HL-60 (cell line): Measurements from ENCODE around the gene SRR.

Source experiments
- DNase-seq, 2 experiments: peaks; one replicate each; pipeline ENCODE4 v3.0.0-alpha.2; 2010 to 2020; ENCODE audit warnings: low read depth in 1 of 2, low spot score in 1 of 2
- H3K27ac ChIP-seq: fragments of 250-450 bp; sonication (Bioruptor Pico); replicated peaks from 2 replicates; pipeline ENCODE4 v1.5.1; 2020; ENCODE audit warnings: mild to moderate bottlenecking, moderate library complexity
- H3K27me3 ChIP-seq: fragments of 250-450 bp; sonication (Bioruptor Pico); 2 replicates; pipeline ENCODE4 v1.5.1; 2021; ENCODE audit warnings: mild to moderate bottlenecking, moderate library complexity; ENCODE audit not compliant: insufficient read depth, poor library complexity, severe bottlenecking
- H3K4me3 ChIP-seq: replicated peaks from 2 replicates; pipeline ENCODE4 v1.5.1; 2011; ENCODE audit warnings: mild to moderate bottlenecking, control low read depth, low read length; ENCODE audit not compliant: insufficient read depth
- GABPA ChIP-seq: IDR thresholded peaks from 2 replicates; pipeline ENCODE4 v1.6.1; 2012; ENCODE audit warnings: low read depth
- POLR2AphosphoS5 ChIP-seq: IDR thresholded peaks from 2 replicates; pipeline ENCODE4 v1.6.1; 2012; ENCODE audit warnings: low read depth
- SPI1 ChIP-seq: IDR thresholded peaks from 2 replicates; pipeline ENCODE4 v1.6.1; 2012; ENCODE audit warnings: low read depth, mild to moderate bottlenecking, borderline replicate concordance
- TF ChIP-seq, protein P1 (sequence below): IDR thresholded peaks from 2 replicates; pipeline ENCODE4 v1.6.1; 2012; ENCODE audit warnings: low read depth; ENCODE audit not compliant: insufficient replicate concordance
- TF ChIP-seq, protein P2 (sequence below): IDR thresholded peaks from one replicate; pipeline ENCODE4 v1.5.1; 2011; ENCODE audit warnings: low read length, control low read depth, inconsistent platforms; ENCODE audit not compliant: insufficient read depth

SRR gene

DNA sequence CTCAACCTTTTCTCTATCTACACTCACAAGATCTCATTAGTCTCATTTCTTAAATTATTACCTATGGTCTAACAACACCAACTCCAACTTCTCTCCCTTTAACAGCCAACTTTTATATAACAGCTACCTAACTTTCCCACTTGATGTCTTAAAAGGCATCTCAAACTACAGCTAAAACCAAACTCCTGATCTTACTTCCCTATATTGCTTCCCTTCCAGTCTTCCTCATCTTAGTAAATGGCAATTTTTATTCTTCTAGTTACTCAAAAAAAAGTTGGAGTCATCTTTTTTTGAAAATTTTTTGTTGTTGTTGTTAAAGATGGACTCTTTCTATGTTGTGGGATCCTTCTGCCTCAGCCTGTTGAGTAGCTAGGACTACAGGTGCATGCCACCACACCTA lies 15.3 kb downstream of the SRR start:
- no peak for TF ChIP-seq SPI1
- no peak for TF ChIP-seq POLR2AphosphoS5
- TF ChIP-seq, protein P1, sequence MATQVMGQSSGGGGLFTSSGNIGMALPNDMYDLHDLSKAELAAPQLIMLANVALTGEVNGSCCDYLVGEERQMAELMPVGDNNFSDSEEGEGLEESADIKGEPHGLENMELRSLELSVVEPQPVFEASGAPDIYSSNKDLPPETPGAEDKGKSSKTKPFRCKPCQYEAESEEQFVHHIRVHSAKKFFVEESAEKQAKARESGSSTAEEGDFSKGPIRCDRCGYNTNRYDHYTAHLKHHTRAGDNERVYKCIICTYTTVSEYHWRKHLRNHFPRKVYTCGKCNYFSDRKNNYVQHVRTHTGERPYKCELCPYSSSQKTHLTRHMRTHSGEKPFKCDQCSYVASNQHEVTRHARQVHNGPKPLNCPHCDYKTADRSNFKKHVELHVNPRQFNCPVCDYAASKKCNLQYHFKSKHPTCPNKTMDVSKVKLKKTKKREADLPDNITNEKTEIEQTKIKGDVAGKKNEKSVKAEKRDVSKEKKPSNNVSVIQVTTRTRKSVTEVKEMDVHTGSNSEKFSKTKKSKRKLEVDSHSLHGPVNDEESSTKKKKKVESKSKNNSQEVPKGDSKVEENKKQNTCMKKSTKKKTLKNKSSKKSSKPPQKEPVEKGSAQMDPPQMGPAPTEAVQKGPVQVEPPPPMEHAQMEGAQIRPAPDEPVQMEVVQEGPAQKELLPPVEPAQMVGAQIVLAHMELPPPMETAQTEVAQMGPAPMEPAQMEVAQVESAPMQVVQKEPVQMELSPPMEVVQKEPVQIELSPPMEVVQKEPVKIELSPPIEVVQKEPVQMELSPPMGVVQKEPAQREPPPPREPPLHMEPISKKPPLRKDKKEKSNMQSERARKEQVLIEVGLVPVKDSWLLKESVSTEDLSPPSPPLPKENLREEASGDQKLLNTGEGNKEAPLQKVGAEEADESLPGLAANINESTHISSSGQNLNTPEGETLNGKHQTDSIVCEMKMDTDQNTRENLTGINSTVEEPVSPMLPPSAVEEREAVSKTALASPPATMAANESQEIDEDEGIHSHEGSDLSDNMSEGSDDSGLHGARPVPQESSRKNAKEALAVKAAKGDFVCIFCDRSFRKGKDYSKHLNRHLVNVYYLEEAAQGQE: no peak
- no peak for TF ChIP-seq GABPA
- TF ChIP-seq, protein P2, sequence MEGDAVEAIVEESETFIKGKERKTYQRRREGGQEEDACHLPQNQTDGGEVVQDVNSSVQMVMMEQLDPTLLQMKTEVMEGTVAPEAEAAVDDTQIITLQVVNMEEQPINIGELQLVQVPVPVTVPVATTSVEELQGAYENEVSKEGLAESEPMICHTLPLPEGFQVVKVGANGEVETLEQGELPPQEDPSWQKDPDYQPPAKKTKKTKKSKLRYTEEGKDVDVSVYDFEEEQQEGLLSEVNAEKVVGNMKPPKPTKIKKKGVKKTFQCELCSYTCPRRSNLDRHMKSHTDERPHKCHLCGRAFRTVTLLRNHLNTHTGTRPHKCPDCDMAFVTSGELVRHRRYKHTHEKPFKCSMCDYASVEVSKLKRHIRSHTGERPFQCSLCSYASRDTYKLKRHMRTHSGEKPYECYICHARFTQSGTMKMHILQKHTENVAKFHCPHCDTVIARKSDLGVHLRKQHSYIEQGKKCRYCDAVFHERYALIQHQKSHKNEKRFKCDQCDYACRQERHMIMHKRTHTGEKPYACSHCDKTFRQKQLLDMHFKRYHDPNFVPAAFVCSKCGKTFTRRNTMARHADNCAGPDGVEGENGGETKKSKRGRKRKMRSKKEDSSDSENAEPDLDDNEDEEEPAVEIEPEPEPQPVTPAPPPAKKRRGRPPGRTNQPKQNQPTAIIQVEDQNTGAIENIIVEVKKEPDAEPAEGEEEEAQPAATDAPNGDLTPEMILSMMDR: no peak
- H3K27ac ChIP-seq: no peak overlapping the region
- no peaks in the 10 kb centered on the region for H3K27me3 ChIP-seq
- H3K4me3 ChIP-seq: no peak overlapping the region
- DNase-seq: no peak

DNA sequence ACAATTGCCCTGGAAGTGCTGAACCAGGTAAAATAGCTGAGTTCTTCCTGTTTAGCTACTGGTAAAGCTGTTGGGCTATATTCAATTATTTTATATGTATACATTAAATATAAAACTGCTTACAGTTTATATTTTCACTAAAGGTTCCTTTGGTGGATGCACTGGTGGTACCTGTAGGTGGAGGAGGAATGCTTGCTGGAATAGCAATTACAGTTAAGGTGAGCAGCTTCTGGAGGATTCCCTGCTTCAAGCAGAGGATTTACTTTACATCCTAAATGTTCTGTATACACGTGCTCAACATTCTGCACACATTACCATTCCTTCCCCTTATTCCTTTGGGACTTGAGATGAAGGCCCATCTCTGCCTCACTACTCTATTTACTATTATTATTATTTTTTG lies 17.6 kb downstream of the SRR start:
- TF ChIP-seq, protein P2: no peak
- TF ChIP-seq, protein P1: no peak
- TF ChIP-seq GABPA (no peak), POLR2AphosphoS5 (no peak), SPI1 (no peak)
- Histone ChIP-seq H3K27ac (no peak overlapping the region), H3K27me3 (no peaks in the 10 kb centered on the region), H3K4me3 (no peak overlapping the region)
- no peak for DNase-seq

DNA sequence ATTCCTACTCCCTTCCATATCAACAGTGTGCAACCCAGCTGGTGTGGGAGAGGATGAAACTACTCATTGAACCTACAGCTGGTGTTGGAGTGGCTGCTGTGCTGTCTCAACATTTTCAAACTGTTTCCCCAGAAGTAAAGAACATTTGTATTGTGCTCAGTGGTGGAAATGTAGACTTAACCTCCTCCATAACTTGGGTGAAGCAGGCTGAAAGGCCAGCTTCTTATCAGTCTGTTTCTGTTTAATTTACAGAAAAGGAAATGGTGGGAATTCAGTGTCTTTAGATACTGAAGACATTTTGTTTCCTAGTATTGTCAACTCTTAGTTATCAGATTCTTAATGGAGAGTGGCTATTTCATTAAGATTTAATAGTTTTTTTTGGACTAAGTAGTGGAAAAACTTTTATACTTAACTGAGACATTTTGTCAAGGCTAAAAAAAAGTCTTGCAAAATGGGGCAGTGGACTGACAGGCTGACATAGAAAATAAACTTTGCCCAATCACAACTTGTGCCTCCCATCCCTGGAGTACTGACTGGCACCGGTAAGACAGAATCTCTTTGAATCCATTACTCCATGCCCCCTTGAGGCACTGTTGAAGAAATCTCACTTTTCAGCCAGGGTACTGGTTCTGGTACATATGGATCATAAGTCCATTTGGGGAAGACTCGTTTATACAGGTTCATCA lies 20.0 kb downstream of the SRR start:
- no peaks in the 10 kb centered on the region for H3K27me3 ChIP-seq
- H3K4me3 ChIP-seq: no peak overlapping the region
- TF ChIP-seq, protein P1: no peak
- no peak for TF ChIP-seq SPI1
- TF ChIP-seq GABPA: no peak
- TF ChIP-seq, protein P2: no peak
- no peak for DNase-seq
- no peak overlapping the region for H3K27ac ChIP-seq
